CD4-positive, alpha-beta memory T cell (primary cell): ENCODE measurements around the gene FAM78A. TPM values are rescaled to one million over a fixed set of nuclear protein-coding genes. Genes with fewer than 3 reads are reported as not detected.
A peak's percentile ranks its signal among the peaks of the same experiment; 100 is the strongest.

Experiments
- CTCF ChIA-PET: fragments of 350-600 bp; sonication (Branson Sonifier 250); formaldehyde crosslinking; loops from one replicate; lab custom pipeline; 2021; ENCODE audit warnings: inconsistent platforms; ENCODE audit not compliant: partially characterized antibody; lab: Charles Lee
- POLR2A ChIA-PET: fragments of 350-600 bp; sonication (Branson Sonifier 250); formaldehyde crosslinking; loops from one replicate; lab custom pipeline; 2021; ENCODE audit not compliant: partially characterized antibody; lab: Charles Lee
- DNase-seq, 5 donors: peaks; one replicate each; pipeline versions ENCODE4 v3.0.0 to v3.0.0-alpha.2; 2020 to 2022; ENCODE audit warnings: mixed read lengths in 1 of 5
- H3K27ac ChIP-seq: one replicate; pipeline ENCODE4 v1.7.0; 2013; ENCODE audit warnings: low read depth, low read length
- H3K27me3 ChIP-seq: 2 replicates; pipeline ENCODE4 v1.7.0; 2013; ENCODE audit warnings: mild to moderate bottlenecking, low read length, moderate library complexity; ENCODE audit not compliant: insufficient read depth
- H3K36me3 ChIP-seq: 2 replicates; pipeline ENCODE4 v1.7.0; 2013; ENCODE audit warnings: mild to moderate bottlenecking, low read length, moderate library complexity; ENCODE audit not compliant: insufficient read depth
- H3K4me1 ChIP-seq: 2 replicates; pipeline ENCODE4 v1.7.0; 2013; ENCODE audit warnings: mild to moderate bottlenecking, low read length, moderate library complexity; ENCODE audit not compliant: insufficient read depth
- H3K4me3 ChIP-seq, 2 donors: one replicate each; pipeline ENCODE4 v1.7.0; 2013; ENCODE audit warnings: low read length in 2 of 2, mild to moderate bottlenecking in 1 of 2
- H3K9me3 ChIP-seq, 2 donors: one replicate each; pipeline ENCODE4 v1.7.0; 2013; ENCODE audit warnings: low read length in 2 of 2, control low read depth in 1 of 2; ENCODE audit not compliant: control insufficient read depth in 1 of 2
- H3K27ac Mint-ChIP-seq, 7 donors: one replicate each; pipeline ENCODE4 v1.8.0; 2020 to 2021; ENCODE audit warnings: mixed read lengths in 7 of 7, mild to moderate bottlenecking in 6 of 7, inconsistent platforms in 3 of 7, moderate library complexity in 3 of 7
- H3K27me3 Mint-ChIP-seq, 2 donors: one replicate each; pipeline ENCODE4 v1.8.0; 2020 to 2021; ENCODE audit warnings: mixed read lengths in 2 of 2
- H3K36me3 Mint-ChIP-seq, 2 donors: one replicate each; pipeline ENCODE4 v1.8.0; 2020 to 2021; ENCODE audit warnings: mixed read lengths in 2 of 2, inconsistent platforms in 1 of 2, mild to moderate bottlenecking in 1 of 2
- H3K4me1 Mint-ChIP-seq, 4 donors: one replicate each; pipeline ENCODE4 v1.8.0; 2020 to 2021; ENCODE audit warnings: mixed read lengths in 4 of 4, mild to moderate bottlenecking in 1 of 4
- H3K4me3 Mint-ChIP-seq, 8 donors: one replicate each; pipeline ENCODE4 v1.8.0; 2020 to 2021; ENCODE audit warnings: mixed read lengths in 8 of 8, mild to moderate bottlenecking in 7 of 8, moderate library complexity in 6 of 8, inconsistent platforms in 3 of 8
- H3K9me3 Mint-ChIP-seq, 8 donors: one replicate each; pipeline ENCODE4 v1.8.0; 2020 to 2021; ENCODE audit warnings: mixed read lengths in 8 of 8, mild to moderate bottlenecking in 5 of 8, inconsistent platforms in 3 of 8, moderate library complexity in 1 of 8
- intact Hi-C: fragments of 100-400 bp; cut with micrococcal nuclease; formaldehyde crosslinking; loops from one replicate; pipeline ENCODE4 v1.15.1; 2023
- polyA plus RNA-seq, 2 donors: library from polyadenylated mRNA; unstranded; fragments of 300-500 nt; fragmentation: Illumina TruSeq; gene quantifications; one replicate each; pipeline ENCODE4 v1.2.3, GENCODE V29; 2021
- total RNA-seq, 2 experiments: library from RNA; stranded (reverse); gene quantifications; one replicate each; pipeline ENCODE4 v1.2.3, GENCODE V29; 2021

FAM78A gene, protein sequence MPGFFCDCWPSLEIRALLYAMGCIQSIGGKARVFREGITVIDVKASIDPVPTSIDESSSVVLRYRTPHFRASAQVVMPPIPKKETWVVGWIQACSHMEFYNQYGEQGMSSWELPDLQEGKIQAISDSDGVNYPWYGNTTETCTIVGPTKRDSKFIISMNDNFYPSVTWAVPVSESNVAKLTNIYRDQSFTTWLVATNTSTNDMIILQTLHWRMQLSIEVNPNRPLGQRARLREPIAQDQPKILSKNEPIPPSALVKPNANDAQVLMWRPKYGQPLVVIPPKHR
- total RNA-seq: 10 to 100 TPM; 93.5 TPM
- polyA plus RNA-seq: 10 to 100 TPM in 1 of 2 donors, 1 to 10 TPM in 1; 5.5 to 29.2 TPM

DNA sequence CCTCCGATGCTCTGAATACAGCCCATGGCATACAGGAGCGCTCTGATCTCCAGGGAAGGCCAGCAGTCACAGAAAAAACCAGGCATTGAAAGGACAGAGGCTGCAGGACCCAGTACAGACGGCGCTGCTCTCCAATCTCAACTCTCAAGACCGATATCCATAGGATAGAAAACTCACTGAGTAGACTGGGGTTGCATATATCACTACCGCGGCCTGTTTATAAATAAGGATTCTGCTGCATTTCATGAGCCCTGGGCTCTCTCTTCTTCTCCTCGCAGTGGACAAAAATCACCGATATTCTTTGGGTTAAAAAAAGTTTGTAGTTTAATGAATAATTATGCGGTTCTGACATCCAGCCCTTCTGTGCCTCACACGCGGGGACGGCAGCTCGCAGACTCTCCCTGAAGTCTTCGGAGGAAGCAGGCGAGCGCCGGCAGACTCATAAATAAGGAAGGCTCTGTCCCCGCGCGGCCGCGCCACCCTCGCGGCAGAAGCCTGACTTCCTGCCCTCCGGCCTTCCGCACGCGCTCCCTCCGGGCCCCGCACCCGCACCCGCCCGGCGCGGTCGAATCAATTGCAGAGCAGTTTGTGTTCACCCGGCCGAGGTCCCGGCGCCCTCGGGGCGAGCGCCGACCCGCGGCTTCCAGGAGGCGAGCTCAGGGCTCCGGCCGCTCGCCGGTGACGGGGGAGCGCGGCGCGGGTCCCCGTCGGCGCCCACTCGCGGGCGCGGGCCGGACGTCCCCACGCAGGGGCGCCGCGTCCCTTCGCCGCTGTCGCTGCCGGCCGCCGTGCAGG, at the start of gene FAM78A:
Gene FAM78A, minus strand, starts transcription at position 417 of the 795 bp plus-strand sequence. Its CDS starts 331 bp downstream, at position 86.
- ChIA-PET CTCF (interaction anchor here (1.0 to 12.3 kb wide), 4 partner anchors 10 to 98 kb away, joined by 3 to 188 read pairs (median 3); no protein-coding TSS in a partner anchor), POLR2A (interaction anchor here (0.6 to 17.7 kb wide), 6 partner anchors 14 to 97 kb away, joined by 4 to 1324 read pairs (median 6); no protein-coding TSS in a partner anchor)
- Mint-ChIP-seq H3K27me3 (no peaks in the 10 kb centered on the region), H3K4me1 (peaks cover 23 to 55% (median 29%) of the 10 kb centered on the region in 4 donors), H3K27ac (peak within 1 kb of the TSS; percentile 93 to 99 (median 96)), H3K36me3 (peaks cover 28 to 49% of the 10 kb centered on the region in 2 donors), H3K4me3 (peak within 1 kb of the TSS; percentile 96 to 100 (median 99)), H3K9me3 (no peaks in the 10 kb centered on the region)
- Histone ChIP-seq H3K4me1 (peaks cover 30% of the 10 kb centered on the region), H3K4me3 (peak within 1 kb of the TSS; percentile 91 to 100), H3K27me3 (no peaks in the 10 kb centered on the region), H3K27ac (peak within 1 kb of the TSS; percentile 72), H3K9me3 (no peaks in the 10 kb centered on the region), H3K36me3 (no peaks in the 10 kb centered on the region)
- peak in 3 of 5 donors; percentile 39 to 62 (median 43) for DNase-seq
- intact Hi-C loops: loop anchor here (5.0 to 10.0 kb wide), 2 partner anchors 61 to 229 kb away; partner anchors contain the start of gene POMT1

DNA sequence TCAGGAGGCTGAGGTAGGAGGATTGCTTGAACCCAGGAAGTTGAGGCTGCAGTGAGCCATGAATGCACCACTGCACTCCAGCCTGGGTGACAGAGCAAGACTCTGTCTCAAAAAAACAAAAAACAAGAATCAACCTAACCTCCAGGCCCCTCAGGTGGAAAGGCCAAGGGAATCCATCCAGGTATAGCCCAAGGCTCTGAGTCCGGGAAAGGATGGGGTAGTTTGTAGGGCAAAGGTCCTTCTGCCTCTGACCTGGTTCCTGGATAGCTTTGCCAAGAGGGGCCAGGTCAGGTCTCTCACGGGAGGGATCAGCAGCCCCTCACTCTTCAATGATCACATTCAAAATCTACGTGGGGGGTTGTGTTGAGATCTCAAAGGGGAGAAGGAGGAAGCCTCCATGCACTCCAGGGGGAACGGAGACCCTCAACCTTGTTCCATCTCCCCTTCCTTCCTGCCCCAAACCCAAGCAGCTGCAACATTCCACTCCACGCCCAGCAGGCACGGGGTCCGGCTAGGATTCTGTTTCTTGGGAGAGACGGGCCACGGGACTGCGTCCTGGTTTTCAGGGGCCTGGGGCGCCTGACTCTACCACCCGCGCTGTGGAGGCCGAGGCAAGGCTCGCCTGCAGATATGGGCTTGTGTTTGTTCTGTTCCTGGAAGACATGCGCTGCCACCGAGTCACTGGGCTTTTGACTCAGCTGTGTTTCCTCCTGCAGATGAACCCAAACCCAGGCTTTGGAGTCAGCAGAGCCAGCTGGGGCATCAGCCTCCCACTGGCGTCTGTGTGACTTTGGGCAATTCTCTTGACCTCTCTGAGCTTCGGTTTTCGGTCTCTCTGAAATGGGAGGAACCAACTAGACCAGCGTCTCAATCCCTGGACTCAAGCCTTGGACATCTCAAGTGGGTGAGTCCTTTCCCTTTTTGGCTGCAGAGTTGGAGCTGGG, 48.7 kb upstream of the FAM78A start:
- H3K27ac Mint-ChIP-seq: no peak overlapping the region
- no peaks in the 10 kb centered on the region for H3K9me3 Mint-ChIP-seq
- H3K36me3 Mint-ChIP-seq: no peaks in the 10 kb centered on the region
- no peak for DNase-seq
- H3K36me3 ChIP-seq: no peaks in the 10 kb centered on the region
- H3K4me3 ChIP-seq: no peak overlapping the region
- H3K27me3 ChIP-seq: no peaks in the 10 kb centered on the region
- H3K9me3 ChIP-seq: no peaks in the 10 kb centered on the region
- no peaks in the 10 kb centered on the region for H3K27me3 Mint-ChIP-seq
- H3K4me1 ChIP-seq: no peaks in the 10 kb centered on the region
- intact Hi-C loops: no loop called here
- no peak overlapping the region for H3K27ac ChIP-seq
- POLR2A ChIA-PET: no interaction called here
- no peaks in the 10 kb centered on the region for H3K4me1 Mint-ChIP-seq
- CTCF ChIA-PET: interaction anchor here (1.5 to 3.5 kb wide), 2 partner anchors 12 to 146 kb away, joined by 5 to 13 read pairs; no protein-coding TSS in a partner anchor
- H3K4me3 Mint-ChIP-seq: no peak overlapping the region

DNA sequence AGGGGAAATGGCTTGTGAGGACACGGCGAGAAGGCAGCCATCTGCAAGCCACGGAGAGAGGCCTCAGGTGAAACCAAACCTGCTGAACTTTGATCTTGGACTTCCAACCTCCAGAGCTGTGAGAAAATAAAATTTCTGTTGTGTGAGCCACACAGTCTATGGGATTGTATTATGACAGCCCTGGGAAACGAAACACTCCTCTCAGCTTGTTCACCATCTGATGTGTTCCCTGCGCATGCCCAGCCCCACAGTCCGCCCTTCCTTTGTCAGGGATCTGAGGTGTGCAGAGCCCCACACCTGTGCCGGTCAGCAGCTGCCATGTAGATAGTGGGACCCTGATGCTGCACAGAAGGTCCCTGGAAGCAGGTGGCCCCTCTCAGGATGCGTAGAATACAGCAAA, 47.3 kb upstream of the FAM78A start:
- intact Hi-C loops: no loop called here
- H3K4me1 Mint-ChIP-seq: no peaks in the 10 kb centered on the region
- H3K4me3 Mint-ChIP-seq: no peak overlapping the region
- no peaks in the 10 kb centered on the region for H3K27me3 ChIP-seq
- no peaks in the 10 kb centered on the region for H3K9me3 Mint-ChIP-seq
- H3K27ac ChIP-seq: no peak overlapping the region
- no peaks in the 10 kb centered on the region for H3K9me3 ChIP-seq
- H3K27me3 Mint-ChIP-seq: no peaks in the 10 kb centered on the region
- no peak for DNase-seq
- no peaks in the 10 kb centered on the region for H3K4me1 ChIP-seq
- H3K4me3 ChIP-seq: no peak overlapping the region
- ChIA-PET POLR2A (interaction anchor here (0.7 kb wide), 1 partner anchor 109 kb away, joined by 3 read pairs; no protein-coding TSS in a partner anchor), CTCF (interaction anchor here (1.5 to 3.5 kb wide), 2 partner anchors 13 to 146 kb away, joined by 4 to 13 read pairs; no protein-coding TSS in a partner anchor)
- no peaks in the 10 kb centered on the region for H3K36me3 Mint-ChIP-seq
- no peaks in the 10 kb centered on the region for H3K36me3 ChIP-seq
- no peak overlapping the region for H3K27ac Mint-ChIP-seq

DNA sequence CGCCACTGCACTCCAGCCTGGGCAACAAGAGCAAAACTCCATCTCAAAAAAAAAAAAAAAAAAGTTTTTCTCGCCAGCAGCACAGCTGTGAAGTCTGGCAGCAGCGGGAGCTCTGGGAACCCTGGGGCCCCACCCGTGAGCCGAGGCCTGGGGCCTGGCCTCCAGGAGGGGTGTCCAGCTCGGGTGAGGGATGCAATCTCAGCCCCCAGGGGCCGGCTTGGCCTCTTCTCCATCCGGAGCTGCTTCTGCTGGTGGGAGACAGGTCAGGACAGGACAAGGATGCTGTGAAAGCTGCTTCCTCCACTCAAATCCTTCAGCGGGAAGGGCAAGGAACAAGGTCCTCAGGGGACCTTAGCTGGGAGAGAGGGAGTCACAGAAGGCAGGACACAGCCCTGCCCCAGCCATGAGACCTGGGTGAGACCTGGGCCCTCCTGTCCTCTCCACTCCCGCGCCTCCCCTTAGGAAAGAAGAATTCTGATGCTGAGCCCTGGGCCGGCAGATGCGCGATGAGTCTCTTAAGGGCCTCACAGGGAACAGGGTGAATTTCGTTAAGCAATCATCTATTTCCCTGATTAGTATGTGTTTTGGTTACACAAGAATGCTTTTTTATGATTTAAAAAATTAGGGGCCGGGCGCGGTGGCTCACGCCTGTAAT, 43.8 kb upstream of the FAM78A start:
- POLR2A ChIA-PET: no interaction called here
- H3K36me3 ChIP-seq: no peaks in the 10 kb centered on the region
- CTCF ChIA-PET: no interaction called here
- H3K4me1 ChIP-seq: no peaks in the 10 kb centered on the region
- intact Hi-C loops: no loop called here
- H3K27me3 ChIP-seq: no peaks in the 10 kb centered on the region
- Mint-ChIP-seq H3K27me3 (no peaks in the 10 kb centered on the region), H3K9me3 (no peaks in the 10 kb centered on the region), H3K4me1 (peaks cover 0 to 1% (median 0%) of the 10 kb centered on the region in 4 donors), H3K27ac (no peak overlapping the region), H3K4me3 (no peak overlapping the region), H3K36me3 (no peaks in the 10 kb centered on the region)
- no peaks in the 10 kb centered on the region for H3K9me3 ChIP-seq
- no peak overlapping the region for H3K4me3 ChIP-seq
- no peak overlapping the region for H3K27ac ChIP-seq
- no peak for DNase-seq

DNA sequence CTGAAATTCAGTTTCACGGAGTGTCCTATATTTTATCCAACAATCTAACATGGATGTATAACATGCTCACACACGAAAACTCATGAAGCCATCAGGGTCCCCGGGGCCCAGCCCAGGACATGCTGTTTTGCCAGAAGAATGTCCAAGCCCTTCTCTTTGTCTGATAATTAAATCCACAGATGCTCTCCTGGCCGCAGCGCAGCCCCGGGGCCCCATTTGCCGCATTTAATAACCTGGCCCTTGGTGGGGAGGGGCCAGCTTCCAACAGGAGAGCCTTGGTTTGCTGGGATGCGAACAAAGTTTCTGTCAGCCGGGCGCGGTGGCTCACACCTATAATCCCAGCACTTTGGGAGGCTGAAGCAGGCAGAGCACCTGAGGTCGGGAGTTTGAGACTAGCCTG, 43.2 kb upstream of the FAM78A start:
- Mint-ChIP-seq H3K4me3 (no peak overlapping the region), H3K27ac (no peak overlapping the region), H3K36me3 (no peaks in the 10 kb centered on the region), H3K27me3 (no peaks in the 10 kb centered on the region), H3K4me1 (peaks cover 0 to 1% (median 0%) of the 10 kb centered on the region in 4 donors), H3K9me3 (no peaks in the 10 kb centered on the region)
- Histone ChIP-seq H3K27me3 (no peaks in the 10 kb centered on the region), H3K27ac (no peak overlapping the region), H3K9me3 (no peaks in the 10 kb centered on the region), H3K4me1 (no peaks in the 10 kb centered on the region), H3K36me3 (no peaks in the 10 kb centered on the region), H3K4me3 (no peak overlapping the region)
- no peak for DNase-seq
- POLR2A ChIA-PET: no interaction called here
- CTCF ChIA-PET: no interaction called here
- intact Hi-C loops: no loop called here

DNA sequence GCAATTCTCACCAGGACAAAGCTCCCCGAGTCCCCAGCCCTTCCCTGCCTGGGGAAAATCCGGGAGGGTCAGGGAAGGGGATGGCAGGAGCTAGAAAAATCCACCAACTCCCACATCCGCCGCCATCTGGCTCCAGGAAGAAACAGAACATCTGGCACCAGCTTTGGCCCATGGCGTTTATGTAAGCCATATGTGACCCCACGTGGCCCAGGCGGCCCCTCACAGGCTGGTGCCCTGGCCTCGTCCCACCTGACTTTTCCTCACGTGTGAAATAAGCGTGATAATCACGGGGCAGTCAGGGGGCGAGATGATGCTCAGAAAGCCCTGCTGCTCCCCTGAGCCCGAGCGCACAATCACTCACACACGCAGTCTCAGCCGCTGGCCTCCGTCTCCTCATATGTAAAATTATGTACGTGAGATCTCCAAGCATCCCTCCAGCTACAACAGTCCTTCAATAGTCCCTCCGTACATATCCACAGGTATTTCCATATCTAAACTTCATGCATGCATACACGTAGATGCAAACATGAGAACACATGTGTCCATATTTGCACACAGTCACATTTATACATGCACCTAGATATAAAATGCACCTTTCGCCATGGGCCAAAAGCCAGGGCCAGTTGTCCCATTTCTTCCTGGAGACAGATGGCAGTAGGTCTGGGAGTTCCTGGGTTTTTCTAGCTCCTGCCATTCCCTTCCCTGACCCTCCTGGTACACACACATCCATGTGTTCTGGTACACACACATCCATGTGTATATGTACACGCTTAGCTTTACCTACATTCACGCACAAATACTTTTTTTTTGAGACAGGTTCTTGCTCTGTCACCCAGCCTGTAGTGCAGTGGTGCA, 42.1 kb upstream of the FAM78A start:
- Mint-ChIP-seq H3K9me3 (no peaks in the 10 kb centered on the region), H3K27ac (no peak overlapping the region), H3K4me1 (peaks cover 0 to 1% (median 0%) of the 10 kb centered on the region in 4 donors), H3K4me3 (no peak overlapping the region), H3K36me3 (no peaks in the 10 kb centered on the region), H3K27me3 (no peaks in the 10 kb centered on the region)
- POLR2A ChIA-PET: no interaction called here
- H3K27ac ChIP-seq: no peak overlapping the region
- H3K36me3 ChIP-seq: no peaks in the 10 kb centered on the region
- H3K27me3 ChIP-seq: no peaks in the 10 kb centered on the region
- intact Hi-C loops: no loop called here
- H3K9me3 ChIP-seq: no peaks in the 10 kb centered on the region
- H3K4me1 ChIP-seq: no peaks in the 10 kb centered on the region
- CTCF ChIA-PET: interaction anchor here (0.6 kb wide), 1 partner anchor 140 kb away, joined by 3 read pairs; no protein-coding TSS in a partner anchor
- DNase-seq: no peak
- no peak overlapping the region for H3K4me3 ChIP-seq
